NCI-H345 treated with DMSO at 0.1 percent for 48 hours (cell line): Measurements from ENCODE around the gene AKAP6.

Source experiments
- DNase-seq: peaks from one replicate; lab custom pipeline; 2025; ENCODE audit not compliant: unreplicated experiment; lab: John Stamatoyannopoulos, UW

The AKAP6 gene

GRCh38 chr14:32332415-32333316 is 3.6 kb downstream of the AKAP6 start:
- DNase-seq, result no peak

DNA sequence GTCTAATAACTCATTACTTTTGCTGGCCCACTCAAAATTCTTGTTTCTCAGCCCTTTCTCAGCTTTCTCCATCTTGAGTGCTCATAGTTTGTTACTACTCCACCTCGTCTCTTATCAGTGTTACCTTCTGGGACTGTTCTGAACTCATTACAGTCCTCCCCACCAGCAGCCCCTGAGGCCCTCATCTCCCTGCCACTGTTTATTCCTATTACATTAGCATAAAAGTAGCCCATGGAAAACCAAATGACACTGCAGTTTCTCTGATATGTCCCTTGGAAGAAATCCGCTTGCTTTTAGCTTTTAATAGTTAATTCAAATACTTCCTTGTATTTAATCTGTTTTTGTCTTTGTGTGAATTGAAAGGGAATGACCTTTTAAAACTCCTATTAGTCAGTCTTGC is 7.6 kb downstream of the AKAP6 start:
- DNase-seq, result no peak

- no peak for DNase-seq
These were observed 8.7 kb downstream of the AKAP6 start for GRCh38 chr14:32337759-32338158.

- DNase-seq, result no peak
These were observed 10.1 kb downstream of the AKAP6 start for GRCh38 chr14:32339188-32339587.

DNA sequence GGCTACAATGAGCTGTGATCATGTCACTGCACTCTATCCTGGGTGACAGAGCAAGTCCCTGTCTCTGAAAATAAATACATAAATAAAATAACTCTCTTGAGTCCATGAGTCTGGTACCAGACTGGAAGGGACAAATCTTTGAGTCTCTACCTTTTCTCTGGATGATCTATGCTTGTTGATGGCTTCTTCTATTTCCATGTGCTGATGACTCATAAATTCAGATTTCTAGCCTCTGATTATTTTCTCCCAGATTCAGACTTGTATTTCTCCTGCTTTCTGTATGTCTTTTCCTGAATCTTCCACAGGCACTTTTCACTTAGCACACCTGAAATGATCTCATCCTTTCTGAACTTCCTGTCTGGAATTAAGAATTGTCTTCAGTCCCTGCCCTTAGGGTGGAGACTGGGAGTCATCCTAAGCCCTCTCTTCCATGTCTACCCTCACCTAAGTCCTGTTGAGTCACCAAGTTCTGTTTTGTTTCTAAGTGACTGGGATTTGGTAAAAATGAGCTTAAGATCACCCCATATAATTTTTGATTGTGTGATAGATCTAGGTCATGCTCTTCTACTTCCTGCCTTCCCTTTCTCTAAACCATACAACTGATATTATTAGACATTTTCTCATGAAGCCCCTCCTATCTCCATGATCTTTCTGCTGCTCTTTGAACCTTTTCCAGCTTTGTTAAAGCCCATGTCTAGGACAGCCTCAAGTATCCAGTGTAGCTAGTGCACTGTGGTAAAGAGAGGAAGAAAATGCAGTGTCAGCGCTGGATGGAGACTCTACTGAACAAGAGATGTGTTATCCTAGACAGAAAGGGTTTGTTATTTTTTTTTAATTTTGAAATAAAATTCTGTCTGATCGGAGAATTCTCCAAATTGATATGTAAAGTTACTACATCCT is 13.1 kb downstream of the AKAP6 start:
- no peak for DNase-seq

GRCh38 chr14:32342847-32343194 is 13.7 kb downstream of the AKAP6 start:
- DNase-seq, result no peak

DNA sequence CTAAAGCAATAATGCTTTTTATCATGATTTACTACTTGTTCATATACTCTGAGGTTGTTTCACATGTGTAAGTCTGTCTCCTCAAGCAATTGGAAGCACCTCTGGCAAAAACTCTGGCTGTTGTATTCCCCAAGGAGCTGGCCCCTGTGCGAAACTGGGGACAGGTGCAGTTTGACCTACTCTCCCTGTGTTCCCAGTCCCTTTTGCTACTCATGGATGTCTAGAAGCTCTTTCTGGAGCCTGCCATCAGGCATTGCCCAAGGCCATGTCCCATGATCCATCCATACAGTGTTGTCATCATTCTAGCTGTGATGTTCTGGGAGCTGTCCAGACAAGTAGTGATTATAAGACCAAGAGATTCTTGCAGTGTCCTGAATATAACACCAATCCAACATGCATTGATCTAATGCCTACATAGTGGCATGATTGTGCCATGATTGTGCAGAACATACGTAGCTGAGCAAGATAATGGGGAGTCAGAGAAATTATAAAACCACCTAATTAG is 14.9 kb downstream of the AKAP6 start:
- no peak for DNase-seq

DNA sequence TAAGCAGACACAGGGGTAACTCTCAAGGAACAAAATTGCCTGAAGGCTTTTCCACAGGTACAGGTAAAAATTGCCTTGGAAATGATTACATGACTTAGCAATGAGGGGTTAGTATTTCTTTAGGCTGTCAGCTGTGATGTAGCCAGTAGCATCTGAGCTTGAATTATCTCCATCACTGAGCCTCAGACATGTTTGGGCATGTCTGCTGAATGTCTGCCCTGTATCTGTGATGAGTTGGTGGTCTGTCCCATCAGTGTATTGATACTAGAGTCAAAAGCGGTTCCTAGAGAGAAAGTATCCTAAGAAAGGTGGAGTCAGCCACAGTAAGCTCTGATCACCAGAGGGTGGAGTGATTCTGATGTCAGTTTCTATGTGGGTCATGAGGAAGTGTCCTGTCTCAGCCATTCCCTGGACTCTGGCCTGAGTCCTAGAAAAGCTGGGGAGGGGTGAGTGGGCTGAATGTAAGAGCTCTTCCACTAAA is 16.3 kb downstream of the AKAP6 start:
- no peak for DNase-seq

GRCh38 chr14:32349322-32349721 is 20.2 kb downstream of the AKAP6 start:
- DNase-seq, result no peak

DNA sequence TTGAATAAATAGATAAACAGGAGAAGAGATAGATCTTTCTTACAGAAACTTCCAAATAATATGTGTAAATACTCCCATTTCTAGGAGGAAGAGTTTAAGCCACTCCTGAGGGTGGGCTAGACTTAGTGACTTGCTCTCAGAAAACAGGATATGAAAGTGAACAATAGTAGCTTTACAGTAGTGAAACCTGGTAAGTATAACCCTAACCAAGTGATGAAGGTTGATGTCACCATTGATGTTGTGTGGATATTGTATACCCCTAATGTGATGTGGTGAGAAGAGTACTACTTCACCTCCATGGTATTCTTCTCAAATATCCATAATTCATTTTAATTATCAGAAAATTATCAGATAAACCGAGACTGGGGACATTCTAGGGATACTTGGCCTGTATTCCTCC is 20.9 kb downstream of the AKAP6 start:
- DNase-seq, result no peak

DNA sequence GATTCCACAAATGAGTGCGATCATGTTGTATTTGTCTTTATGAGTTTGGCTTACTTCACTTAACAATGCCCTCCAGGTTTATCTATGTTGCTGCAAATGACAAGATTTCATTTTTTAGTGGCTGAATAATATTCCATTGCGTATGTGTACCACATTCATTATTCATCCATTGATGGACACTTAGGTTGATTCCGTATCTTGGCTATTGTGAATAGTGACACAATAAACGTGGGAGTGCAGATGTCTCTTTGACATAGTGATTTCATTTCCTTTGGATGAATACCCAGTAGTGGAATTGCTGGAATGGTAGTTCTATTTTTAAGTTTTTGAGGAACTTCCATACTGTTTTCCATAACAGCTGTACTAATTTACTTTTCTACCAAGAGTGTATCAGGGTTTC is 23.5 kb downstream of the AKAP6 start:
- no peak for DNase-seq

GRCh38 chr14:32354716-32355115 is 25.6 kb downstream of the AKAP6 start:
- no peak for DNase-seq

DNA sequence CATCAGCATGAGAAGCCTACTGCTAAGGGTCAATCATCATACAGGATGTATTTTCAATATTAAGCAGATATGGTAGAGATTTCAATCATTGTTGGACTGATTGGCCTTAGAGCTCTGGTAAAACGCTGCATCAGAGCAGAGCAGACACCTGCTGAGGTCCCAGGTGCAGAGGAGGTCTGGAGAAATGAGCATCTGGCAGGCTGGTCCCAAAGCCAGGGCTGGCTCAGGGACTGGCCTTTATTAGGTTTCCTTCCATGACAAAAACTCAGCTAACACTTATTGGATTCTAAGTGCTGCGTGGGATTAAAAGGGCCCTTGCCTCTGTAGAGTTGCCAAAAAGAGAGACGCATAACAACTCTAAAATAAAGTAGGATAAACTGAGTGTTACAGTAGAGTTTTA is 29.7 kb downstream of the AKAP6 start:
- DNase-seq, result no peak

- no peak for DNase-seq
These were observed 32.6 kb downstream of the AKAP6 start for GRCh38 chr14:32361674-32362073.

DNA sequence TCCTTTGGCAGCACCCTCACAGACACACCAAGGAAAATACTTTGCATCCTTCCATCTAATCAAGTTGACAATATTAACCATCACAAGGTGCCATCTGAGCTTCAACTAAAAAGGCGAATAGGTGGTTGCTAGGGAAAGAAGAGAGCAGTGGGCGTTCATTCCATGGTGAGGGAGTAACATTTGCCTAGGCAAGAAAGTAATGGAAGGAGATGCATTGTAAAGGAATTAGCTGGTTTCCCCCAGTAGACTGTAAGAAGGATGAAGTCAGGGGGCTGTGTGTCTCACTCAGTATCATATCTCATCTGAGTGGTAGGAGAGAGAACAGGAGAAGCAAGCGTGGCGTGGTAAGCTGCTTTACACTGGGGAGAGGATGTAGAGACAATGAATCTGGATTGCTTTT is 34.7 kb downstream of the AKAP6 start:
- no peak for DNase-seq

GRCh38 chr14:32364941-32365340 is 35.8 kb downstream of the AKAP6 start:
- no peak for DNase-seq

DNA sequence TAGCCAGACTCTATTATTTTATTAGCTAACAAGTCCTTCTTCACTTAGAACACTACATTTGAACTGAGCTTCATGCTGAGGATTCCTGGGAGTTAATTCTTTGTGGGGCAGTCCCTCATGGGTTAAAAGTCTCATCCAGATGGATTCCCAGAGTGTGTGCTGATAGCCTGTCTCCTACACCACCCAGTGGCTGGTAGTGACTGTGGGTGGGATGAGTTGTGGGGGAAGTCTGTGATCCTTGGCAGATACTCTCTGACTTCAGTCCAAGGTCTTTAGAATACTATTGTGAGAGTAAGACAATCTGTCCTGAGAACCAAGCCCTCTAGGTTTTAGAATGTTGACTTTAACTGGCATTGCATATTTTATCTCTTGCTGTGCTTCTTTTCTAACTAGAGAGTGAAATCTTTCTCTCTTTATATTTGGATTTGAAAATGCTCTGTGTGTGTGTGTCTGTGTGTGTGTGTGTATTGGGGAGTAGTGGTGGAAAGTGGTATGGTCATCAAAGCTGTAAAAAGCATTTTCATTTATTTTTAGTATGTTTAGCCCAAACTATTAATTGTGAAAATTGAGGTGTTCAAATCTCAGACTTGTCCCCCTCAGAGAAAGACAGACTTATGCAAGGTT is 37.3 kb downstream of the AKAP6 start:
- DNase-seq, result no peak

GRCh38 chr14:32366986-32367385 is 37.9 kb downstream of the AKAP6 start:
- peak; percentile 88 for DNase-seq

DNA sequence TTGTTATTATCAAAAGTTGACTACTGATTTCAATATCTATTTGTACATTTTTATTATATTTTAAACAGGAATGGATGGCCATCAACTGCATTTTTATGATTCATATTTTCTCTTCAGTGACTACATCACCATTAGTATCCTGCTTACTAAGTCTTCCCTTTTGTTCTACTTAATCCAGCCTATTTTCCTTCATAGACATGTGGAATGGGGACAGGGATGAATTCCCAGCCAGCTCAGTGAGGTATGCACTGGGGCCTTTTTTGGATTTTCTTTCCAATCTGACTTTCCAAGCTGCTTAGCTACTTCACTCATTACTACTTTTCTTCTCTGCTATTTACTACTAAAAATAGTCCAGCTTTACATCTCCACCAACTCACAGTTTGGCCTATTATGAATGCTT is 38.4 kb downstream of the AKAP6 start:
- no peak for DNase-seq

GRCh38 chr14:32368107-32368506 is 39.0 kb downstream of the AKAP6 start:
- DNase-seq, result no peak

DNA sequence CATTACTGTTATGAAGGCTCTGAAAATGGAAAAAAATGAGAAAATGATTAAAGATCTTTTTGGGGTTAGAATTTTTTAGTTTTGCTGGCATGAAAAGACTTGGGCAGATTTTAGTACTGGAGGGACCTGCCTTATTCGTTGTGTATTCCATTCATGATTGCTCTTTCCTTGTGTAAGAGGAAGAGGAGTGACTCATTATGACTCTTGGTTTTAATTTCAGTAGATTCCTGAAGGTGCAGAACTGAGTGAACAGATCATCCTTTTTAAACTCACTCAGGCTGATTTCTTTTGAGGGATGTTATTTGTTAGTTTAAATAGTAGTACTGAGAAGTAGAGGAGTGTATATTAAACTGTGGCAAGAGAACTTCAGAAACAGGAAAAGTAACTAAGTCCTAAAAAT is 41.6 kb downstream of the AKAP6 start:
- DNase-seq, result no peak
